HG02642 (cell line): ENCODE measurements around the gene ZDHHC14.
"Not testable (repeated sequence)": the region's sequence is repeated elsewhere in the genome, so short reads cannot be mapped to it uniquely, and the experiment has no call there.

Source experiments
- ATAC-seq: cut with Tn5 transposase; IDR thresholded peaks from one replicate; pipeline ENCODE4 v1.9.1; 2021; ENCODE audit warnings: mild to moderate bottlenecking; ENCODE audit not compliant: unreplicated experiment, poor library complexity

ZDHHC14 gene

GRCh38 chr6:157461000-157461915 lies 80.3 kb downstream of the ZDHHC14 start:
- ATAC-seq = peak; percentile 62

DNA sequence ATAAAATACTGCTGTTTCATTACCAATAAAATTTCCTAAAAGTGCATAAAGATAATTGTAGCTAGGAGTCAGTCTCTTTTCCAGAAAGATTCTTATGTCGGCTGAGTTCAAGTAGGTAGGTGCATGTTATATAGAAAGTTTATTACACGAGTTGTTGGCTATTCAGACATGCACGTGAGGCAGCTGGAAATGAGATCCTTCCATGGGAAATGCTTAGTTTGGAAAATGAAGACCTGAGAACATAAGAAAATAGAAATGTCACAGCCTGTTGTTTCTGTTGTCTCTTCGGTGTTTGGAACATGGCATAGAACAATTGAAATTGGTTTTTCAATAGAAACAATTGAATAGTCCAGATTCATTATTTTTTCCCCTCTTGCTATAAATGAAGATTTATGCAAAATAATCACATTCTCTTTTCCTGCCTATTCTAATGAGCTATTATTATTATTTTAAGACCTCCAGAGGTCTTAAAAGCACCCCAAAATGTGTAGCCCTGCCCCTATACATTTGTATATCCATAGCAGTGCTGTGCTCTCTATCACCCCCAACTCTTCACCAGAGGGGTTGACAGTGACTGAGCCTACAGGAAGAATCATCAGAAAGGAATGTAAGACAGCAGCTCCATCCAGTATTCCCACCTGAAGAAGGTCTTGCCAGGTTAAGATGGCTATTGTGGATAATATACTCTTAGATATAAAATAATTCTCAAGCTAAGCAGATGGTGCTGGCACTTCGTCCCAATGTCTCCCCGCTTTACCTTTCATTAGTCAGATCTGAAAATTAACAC lies 82.2 kb downstream of the ZDHHC14 start:
- no peak for ATAC-seq

GRCh38 chr6:157463743-157464135 lies 82.7 kb downstream of the ZDHHC14 start:
- not testable (repeated sequence) for ATAC-seq

DNA sequence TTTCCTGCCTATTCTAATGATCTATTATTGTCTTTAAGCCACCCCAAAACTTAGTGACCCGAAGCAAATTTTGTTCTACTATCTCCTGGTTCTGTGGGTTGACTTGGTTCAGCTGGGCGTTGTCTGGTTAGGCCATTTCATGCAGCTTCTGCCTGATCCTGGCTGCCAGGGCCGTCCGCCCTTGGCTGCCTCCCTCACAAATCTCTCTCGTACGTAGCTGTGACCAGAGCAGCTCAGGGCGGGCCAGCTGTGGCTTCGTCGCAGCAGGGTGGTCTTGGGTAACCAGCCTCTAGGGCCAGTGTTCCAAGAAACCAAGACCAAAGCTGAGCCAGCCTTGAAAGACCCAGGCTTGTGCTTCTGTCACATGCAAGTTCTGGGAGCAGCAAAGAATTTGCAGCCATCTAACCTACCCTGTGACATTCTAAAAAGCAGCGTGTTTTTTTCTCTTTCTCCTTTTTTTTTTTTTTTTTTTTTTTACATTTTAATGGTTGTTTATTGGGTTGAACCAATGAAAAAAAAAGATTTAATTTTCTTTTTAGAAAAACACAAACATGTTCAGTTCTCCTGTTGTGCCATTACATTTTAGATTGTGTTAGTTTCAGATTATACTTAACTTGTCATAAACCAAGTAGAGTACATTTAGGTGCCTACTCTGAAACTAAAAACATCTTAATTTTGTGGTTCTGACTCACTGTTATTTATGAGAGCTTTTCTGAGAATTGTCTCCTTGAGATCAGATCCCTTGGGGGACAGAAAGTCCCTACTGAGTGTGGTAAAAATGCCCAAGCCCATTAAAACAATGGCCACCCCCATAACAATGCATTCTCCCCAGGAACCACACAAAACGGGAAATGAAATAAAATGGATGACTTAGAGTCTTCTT lies 83.9 kb downstream of the ZDHHC14 start:
- peak; percentile 45 for ATAC-seq

- no peak for ATAC-seq
Measured at GRCh38 chr6:157466342-157466648, 85.3 kb downstream of the ZDHHC14 start.

- not testable (repeated sequence) for ATAC-seq
Measured at GRCh38 chr6:157467339-157467738, 86.3 kb downstream of the ZDHHC14 start.

GRCh38 chr6:157468054-157468453 lies 87.1 kb downstream of the ZDHHC14 start:
- ATAC-seq = no peak

- ATAC-seq = no peak
Measured at GRCh38 chr6:157468574-157468973, 87.6 kb downstream of the ZDHHC14 start.

DNA sequence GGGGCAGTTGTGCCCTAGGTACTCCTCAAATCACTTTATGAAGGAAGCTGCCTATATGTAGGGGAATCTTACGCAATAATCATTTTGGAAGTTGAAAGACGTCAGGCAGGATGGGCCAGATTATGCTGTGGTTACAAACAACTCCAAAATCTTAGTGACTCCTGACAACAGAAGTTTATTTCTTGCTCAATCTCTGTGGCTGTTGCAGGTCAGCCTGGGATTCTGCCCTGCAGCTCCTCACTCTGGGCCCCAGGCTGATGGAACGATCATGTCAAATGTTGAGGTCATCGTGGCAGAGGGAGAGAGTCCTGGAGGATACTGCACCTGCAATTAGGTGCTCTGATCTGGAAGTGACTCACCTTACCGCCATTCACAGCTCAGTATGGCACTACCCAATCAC lies 88.4 kb downstream of the ZDHHC14 start:
- no peak for ATAC-seq

- no peak for ATAC-seq
Measured at GRCh38 chr6:157471077-157471686, 90.2 kb downstream of the ZDHHC14 start.

DNA sequence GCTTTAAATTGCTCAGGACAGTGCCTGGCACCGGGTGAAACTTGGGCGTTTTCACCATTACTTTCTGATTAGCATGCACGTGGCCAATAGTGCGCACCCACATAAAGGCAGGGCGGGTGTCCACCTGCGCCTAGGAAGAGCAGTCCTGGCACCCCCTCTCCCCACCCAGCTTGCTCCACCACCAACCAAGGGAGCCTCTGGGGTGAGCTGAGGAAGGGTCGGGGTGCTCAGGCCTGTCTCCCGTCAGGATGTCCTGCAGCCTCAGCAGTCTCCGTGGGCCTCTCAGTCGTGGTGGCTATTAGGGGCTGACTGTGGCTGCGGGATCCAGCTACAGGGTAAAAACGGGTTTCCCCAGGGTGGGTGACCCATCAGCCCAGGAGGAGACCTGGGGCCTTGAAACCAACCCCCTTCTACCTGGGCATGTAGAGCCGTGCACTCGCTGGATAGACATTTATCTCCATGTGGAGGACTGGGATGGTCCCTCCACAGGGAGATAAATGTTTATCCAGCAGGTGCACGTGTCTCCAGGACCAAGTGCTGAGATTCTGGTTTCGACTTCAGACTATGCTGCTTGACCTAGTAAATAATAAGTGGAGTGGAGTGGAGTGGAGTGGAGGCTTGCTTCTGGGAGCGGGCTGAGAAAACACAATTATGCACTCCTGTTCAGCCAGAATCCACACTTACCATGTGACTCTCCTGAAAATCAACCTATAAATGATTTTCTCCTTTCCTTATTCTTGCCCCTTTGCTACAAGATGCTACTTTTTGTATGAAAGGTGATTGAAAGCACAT lies 91.1 kb downstream of the ZDHHC14 start:
- no peak for ATAC-seq

GRCh38 chr6:157476797-157477196 lies 95.8 kb downstream of the ZDHHC14 start:
- no peak for ATAC-seq

- no peak for ATAC-seq
Measured at GRCh38 chr6:157478926-157479325, 97.9 kb downstream of the ZDHHC14 start.

DNA sequence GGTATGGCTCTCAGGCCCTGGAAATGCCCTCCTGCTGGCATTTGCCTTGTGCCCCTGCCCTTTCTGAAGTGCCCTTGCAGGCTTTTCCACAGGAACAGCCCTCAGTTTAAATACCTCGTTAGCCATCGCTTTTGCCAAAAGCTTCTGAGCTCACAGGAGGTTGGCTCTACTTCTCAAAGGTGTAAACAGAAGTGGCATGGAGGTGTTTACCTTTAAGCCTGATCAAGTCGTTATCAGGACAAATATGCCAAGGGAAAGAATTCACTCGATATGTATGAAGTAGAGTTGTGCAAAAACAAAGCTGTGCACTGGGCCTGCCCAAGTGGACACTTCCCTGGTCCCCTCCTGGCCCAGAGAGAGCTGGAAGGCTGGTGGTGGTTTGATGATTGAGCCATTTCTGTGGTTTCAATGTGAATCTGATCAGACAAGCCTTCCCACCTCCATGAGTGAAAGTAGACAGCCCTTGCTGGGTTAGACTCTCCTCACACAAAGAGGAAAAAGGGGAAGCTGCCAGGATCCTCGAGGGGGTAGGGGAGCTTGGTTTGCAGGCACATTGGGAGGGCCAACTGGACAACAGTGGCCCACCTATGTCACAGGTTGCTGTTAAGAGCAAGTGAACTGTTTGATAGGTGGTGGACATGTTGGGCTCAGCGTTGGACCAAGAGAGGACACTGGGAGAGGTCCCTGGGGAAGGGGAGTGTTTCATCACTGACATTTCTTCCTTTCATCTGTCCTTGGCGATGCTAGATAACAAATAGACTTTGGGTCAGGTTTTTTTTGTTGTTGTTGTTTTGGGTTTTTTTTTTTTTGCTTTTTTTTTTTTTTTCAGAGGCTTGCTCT lies 98.7 kb downstream of the ZDHHC14 start:
- ATAC-seq = no peak

DNA sequence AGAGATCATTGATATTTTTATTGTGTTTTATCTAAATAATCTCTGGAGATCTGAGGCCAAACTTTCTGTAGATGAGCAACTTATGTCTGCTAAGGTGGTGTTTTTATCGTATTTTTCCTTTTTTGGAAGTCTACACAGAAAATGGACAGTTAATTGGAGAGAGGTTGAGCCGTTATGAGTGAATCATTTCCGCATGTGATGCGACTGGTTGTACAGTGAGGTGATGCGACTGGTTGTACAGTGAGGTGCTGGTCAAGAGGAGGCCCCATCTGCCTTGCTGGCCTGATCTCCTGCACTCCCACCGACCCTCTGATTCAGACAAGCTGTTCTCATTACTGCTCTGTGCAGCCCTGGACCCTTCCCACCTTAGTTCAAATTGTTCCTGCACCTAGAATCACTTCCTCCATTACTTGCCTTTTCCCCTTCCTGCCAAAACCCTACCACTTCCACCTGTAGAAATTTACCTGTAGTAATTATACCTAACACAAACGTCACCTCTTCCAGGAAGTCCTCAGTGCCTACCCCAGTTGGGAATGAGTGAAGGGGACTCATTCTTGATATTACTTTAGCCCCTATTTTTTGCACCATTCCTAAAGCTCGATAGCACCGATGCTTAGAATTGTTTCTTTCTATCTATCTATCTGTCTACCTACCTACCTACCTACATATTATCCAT lies 100.3 kb downstream of the ZDHHC14 start:
- no peak for ATAC-seq

DNA sequence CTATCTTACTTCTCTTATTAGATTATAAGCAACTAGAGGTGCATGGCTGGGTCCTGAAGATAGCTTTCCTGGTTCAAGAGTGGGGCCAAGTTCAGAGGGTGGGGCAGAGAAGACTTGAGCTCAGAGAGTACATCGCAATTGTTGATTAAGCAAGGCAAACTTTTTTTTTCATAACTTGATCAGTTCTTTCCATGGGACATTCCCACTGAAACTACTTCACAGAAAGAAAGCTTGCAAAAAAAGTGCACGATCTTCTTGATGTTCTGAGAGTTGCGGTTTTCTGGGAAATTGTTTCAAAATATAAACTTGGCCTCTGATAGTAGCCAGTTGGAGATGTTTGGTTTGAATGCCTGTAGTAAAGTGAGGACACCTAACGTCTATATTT lies 100.9 kb downstream of the ZDHHC14 start:
- ATAC-seq = no peak

- ATAC-seq = no peak
Measured at GRCh38 chr6:157483770-157484169, 102.8 kb downstream of the ZDHHC14 start.

DNA sequence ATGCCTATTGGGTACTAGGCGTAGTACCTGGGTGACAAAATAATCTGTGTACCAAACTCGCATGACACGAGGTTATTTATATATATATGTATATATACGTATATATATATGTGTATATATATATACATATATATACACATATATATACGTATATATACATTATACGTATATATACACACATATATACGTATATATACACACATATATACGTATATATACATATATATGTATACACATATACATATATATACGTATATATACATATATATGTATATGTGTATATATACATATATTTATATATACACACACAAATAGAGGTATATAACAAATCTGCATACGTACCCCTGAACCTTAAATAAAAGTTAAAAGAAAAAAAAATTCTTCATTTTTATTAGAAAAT lies 103.2 kb downstream of the ZDHHC14 start:
- ATAC-seq = no peak
